Measurements from ENCODE around the gene NBAS.
"Not testable (repeated sequence)": the region's sequence is repeated elsewhere in the genome, so short reads cannot be mapped to it uniquely, and the experiment has no call there.

The NBAS gene

DNA sequence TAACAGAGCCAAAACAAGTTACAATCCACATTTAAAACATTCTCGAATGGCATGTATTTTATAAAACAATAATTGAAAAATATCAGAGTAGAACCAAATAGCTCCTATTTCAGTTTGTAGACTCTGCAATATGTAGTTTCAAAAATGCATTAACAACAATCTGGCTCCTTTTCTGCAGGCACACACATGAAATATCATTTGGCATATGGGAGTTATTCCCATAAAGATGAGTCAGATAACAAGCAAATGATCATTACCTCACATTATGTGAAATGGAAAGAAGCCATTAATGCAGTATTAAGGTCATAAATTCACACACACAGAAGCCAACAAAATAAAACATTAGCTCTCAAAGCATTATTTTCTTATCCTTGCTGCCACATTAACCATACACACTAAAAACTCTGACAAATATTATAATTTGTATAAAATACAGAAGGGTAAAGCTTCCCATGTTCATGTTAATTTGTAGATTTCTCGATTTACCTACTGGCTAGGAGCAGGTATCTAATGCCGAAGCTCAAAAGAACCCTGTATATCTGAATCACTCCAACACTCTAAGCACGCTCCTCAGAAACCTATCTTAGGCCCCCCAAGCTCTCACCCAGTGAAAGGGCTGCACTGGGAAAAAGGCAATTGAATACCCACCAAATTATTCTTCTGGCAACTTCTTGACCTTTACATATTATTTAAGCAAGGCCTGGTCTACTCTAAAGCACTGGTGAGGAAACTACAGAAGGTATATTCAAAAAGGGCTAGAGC, 13.8 kb downstream of the NBAS start:
- ChIA-PET CTCF (interaction anchor here (0.9 to 4.9 kb wide), 4 partner anchors 13 to 30 kb away, joined by 3 to 24 read pairs (median 6); partner anchors contain the start of gene NBAS), POLR2A (no interaction called here)
- DNase-seq (ENCODE audit: extremely low spot score), result no peak
- TF ChIP-seq, protein P1, sequence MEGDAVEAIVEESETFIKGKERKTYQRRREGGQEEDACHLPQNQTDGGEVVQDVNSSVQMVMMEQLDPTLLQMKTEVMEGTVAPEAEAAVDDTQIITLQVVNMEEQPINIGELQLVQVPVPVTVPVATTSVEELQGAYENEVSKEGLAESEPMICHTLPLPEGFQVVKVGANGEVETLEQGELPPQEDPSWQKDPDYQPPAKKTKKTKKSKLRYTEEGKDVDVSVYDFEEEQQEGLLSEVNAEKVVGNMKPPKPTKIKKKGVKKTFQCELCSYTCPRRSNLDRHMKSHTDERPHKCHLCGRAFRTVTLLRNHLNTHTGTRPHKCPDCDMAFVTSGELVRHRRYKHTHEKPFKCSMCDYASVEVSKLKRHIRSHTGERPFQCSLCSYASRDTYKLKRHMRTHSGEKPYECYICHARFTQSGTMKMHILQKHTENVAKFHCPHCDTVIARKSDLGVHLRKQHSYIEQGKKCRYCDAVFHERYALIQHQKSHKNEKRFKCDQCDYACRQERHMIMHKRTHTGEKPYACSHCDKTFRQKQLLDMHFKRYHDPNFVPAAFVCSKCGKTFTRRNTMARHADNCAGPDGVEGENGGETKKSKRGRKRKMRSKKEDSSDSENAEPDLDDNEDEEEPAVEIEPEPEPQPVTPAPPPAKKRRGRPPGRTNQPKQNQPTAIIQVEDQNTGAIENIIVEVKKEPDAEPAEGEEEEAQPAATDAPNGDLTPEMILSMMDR (IDR thresholded peaks at IDR 0.05; ENCODE audit: control extremely low read depth, extremely low read depth, low read depth, missing control alignments), result no peak

DNA sequence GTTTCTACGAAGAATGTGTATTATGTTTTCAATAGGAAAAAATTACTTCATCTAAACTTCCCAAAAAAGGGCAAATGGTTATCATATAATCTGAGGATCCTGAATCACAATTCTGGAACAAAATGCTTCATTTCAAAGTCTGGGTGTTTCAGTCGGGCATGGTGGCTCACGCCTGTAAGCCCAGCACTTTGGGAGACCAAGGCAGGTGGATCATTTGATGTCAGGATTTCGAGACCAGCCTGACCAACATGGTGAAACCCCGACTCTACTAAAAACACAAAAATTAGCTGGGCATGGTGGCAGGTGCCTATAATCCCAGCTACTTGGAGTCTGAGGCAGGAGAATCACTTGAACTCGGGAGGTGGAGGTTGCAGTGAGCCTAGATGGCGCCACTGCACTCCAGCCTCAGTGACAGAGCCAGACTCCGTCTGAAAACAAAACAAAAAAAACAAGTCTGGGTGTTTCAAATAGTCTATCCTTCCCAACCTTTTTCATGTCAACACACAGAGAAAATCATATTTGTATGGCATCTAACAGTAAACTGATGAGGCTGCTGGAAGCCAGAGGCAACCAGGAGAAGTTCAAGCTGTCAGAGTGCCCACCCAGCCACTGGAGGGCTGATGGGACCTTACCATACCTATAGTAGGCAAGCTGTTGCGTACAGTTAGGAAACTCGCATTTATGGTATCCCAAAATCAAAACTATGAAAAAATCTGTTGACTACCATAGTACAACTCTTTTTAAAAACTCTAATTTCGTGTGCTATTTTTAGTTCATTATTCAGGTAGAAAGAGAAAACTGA, 14.6 kb downstream of the NBAS start:
- DNase-seq (ENCODE audit: extremely low spot score), result no peak
- ChIA-PET POLR2A (no interaction called here), CTCF (interaction anchor here (0.9 to 4.9 kb wide), 5 partner anchors 9 to 31 kb away, joined by 3 to 24 read pairs (median 5); partner anchors contain the start of gene NBAS)
- TF ChIP-seq, protein P1 (IDR thresholded peaks at IDR 0.05; ENCODE audit: control extremely low read depth, extremely low read depth, low read depth, missing control alignments), result no peak

DNA sequence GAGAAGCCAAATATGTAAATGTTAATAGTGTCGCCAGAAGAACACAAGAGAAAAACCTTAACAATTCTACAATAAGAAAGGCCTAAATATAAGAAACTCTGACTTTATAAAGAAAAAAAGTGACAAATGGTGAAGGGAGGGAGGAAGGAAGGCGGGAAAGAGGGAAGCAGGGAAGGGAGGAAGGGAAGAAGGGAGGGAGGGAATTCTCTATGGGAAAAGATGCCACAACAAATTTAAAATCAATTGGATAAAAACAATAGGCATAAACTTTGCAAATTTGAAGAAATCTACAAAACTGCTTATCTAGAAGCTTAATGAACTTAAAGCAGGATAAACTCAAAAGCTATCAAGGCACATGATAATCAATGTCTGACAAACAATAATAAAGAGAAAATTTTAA, 16.9 kb downstream of the NBAS start:
- CTCF ChIA-PET, result interaction anchor here (1.0 to 2.5 kb wide), 2 partner anchors 16 to 33 kb away, joined by 3 to 8 read pairs; no protein-coding TSS in a partner anchor
- POLR2A ChIA-PET, result no interaction called here
- TF ChIP-seq, protein P1 (IDR thresholded peaks at IDR 0.05; ENCODE audit: control extremely low read depth, extremely low read depth, low read depth, missing control alignments), result no peak
- DNase-seq (ENCODE audit: extremely low spot score), result no peak

GRCh38 chr2:15543541-15543940, 17.6 kb downstream of the NBAS start:
- no peak for DNase-seq (ENCODE audit: extremely low spot score)
- ChIA-PET POLR2A (no interaction called here), CTCF (interaction anchor here (1.2 to 2.5 kb wide), 2 partner anchors 21 to 33 kb away, joined by 3 to 8 read pairs; no protein-coding TSS in a partner anchor)
- TF ChIP-seq, protein P1 (IDR thresholded peaks at IDR 0.05; ENCODE audit: control extremely low read depth, extremely low read depth, low read depth, missing control alignments), result no peak

DNA sequence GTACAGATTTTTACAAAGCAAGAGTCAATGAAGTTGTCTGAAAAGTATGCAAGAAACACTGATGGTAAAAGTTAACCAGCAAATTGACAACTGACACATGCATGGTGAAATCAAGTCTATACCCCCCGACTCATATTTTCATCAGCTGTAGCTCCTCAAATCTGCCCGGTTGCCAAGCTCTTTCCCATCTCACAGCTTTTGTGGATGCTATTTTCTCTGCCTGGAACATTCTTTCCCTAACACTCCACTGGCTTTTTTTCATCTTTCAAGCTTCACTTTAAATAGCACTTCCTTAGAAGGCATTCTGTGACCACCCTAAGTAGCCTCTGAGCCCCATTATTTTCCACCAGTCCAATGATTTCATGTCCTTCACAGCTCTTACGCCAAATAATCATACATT, 18.1 kb downstream of the NBAS start:
- TF ChIP-seq, protein P1 (IDR thresholded peaks at IDR 0.05; ENCODE audit: control extremely low read depth, extremely low read depth, low read depth, missing control alignments), result no peak
- no peak for DNase-seq (ENCODE audit: extremely low spot score)
- ChIA-PET POLR2A (no interaction called here), CTCF (interaction anchor here (1.2 to 2.5 kb wide), 2 partner anchors 21 to 34 kb away, joined by 3 to 8 read pairs; no protein-coding TSS in a partner anchor)

- CTCF ChIA-PET; DNase-seq (ENCODE audit: extremely low spot score); POLR2A ChIA-PET: not testable (repeated sequence)
Observed at GRCh38 chr2:15542269-15542668, 18.9 kb downstream of the NBAS start.

GRCh38 chr2:15540523-15540922, 20.6 kb downstream of the NBAS start:
- POLR2A ChIA-PET, result interaction anchor here (0.7 kb wide), 1 partner anchor 70 kb away, joined by 4 read pairs; no protein-coding TSS in a partner anchor
- CTCF ChIA-PET; DNase-seq (ENCODE audit: extremely low spot score): not testable (repeated sequence)

All from GM10248 (cell line).